HL-60/S4 treated with phorbol 12-myristate 13-acetate at 8.2 ng/mL for 4 days and 3 days (cell line): ENCODE data around the gene RPL5.
"Not testable (repeated sequence)": the region's sequence is repeated elsewhere in the genome, so short reads cannot be mapped to it uniquely, and the experiment has no call there.

Experiments used
- in situ Hi-C: fragments of 300-500 bp; cut with MboI; formaldehyde crosslinking; loops from 2 replicates; pipeline ENCODE4 v1.15.0; 2022; ENCODE audit warnings: low sequenced_read_pairs

Gene RPL5

DNA sequence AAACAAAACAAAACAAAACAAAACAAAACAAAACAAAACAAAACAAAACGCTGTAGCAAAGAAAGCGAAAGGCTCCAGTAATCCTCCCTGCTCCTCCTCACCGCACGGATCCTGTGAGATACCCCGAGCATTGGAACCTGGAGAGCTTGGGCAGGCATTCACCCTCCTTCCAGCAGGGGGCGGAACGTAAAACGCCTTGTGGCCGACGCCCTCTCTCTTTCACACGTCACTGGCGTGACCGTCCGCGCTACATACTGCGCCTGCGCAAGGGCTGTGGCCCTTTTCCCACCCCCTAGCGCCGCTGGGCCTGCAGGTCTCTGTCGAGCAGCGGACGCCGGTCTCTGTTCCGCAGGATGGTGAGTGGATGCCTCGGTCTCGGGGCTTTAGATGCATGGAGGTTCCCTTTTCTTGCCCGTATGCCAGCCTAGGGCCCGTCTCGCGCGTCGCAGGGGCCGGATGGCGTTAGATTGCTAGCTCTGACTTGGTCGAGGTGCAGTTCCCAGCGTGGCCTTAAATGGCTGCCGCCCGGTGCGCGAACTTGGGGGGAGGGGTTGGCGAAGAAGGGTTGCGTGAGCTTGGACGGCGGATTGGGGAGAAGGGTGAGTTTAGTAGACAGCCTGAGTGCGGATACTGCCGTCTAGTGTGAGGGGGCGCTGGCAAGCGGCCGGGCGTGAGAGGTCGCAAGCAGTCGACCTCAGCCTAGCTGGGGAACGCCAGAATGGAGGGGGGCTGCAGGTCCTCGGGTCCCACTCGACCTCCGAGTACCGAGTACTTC is at the start of gene RPL5:
TSS of gene RPL5 (plus strand) at position 279 of the 775 bp plus-strand sequence. CDS start at position 354, 75 bp downstream.
- in situ Hi-C loops = no loop called here

DNA sequence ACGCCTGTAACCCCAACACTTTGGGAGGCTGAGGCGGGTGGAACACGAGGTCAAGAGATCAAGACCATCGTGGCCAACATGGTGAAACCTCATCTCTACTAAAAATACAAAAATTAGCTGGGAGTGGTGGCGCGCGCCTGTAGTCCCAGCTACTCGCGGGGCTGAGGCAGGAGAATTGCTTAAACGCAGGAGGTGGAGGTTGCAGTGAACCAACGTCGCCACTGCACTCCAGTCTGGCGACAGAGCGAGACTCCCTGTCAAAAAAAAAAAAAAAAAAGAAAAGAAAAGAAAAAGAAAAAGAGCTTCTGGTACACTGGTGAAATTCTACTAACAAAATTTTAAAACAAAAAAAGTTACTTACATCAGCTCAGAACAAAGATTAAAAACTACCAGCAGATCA is 48.3 kb upstream of the RPL5 start:
- in situ Hi-C loops = not testable (repeated sequence)

- in situ Hi-C loops = no loop called here
Observed at GRCh38 chr1:92784021-92784638, 47.7 kb upstream of the RPL5 start.

DNA sequence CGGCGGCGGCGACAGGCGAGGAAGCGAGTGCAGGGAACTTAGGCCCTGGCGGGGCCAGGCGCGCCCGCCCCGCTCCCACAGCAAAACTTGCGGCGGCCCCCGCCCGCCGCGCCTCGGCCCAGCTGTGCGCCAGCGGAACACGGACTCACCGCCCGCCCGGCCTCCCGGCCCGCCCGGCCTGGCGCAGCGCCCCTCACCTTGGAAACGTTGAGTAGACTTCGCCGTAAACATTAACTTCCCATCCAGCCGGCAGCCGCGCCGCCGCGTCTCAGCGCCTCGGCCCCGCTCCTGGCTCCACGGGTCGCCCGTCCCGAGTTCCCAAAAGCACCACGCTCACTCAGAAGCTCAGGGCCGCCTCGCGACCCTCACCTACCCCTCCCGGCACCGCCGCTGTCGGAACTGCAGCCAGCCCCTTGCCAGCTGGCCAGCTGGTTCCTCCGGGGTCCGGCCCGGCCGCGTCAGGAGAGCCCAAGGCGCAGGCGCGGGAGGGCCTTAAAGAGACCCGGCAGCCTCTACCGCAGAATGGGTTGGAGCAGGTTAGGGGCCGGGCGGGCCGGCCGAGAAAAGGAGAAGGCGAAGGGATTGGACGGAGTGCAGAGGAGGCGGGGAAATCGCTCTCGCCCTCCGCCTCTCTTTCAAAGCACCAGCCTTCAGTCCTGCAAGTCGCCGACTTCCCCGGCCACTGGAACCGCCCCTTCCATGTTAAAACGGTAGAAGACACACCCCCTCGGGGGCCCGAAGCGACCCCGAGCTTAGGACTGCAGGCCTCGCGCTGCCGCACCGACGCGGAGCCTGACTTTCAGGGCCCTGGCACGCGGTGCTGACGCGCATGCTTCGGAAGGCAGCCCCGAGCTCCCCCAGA is 47.0 kb upstream of the RPL5 start, which contains the start of gene EVI5:
TSS of gene EVI5 (minus strand) at position 470 of the 862 bp plus-strand sequence. CDS start 48,562 bp downstream, outside the sequence.
- in situ Hi-C loops = no loop called here

DNA sequence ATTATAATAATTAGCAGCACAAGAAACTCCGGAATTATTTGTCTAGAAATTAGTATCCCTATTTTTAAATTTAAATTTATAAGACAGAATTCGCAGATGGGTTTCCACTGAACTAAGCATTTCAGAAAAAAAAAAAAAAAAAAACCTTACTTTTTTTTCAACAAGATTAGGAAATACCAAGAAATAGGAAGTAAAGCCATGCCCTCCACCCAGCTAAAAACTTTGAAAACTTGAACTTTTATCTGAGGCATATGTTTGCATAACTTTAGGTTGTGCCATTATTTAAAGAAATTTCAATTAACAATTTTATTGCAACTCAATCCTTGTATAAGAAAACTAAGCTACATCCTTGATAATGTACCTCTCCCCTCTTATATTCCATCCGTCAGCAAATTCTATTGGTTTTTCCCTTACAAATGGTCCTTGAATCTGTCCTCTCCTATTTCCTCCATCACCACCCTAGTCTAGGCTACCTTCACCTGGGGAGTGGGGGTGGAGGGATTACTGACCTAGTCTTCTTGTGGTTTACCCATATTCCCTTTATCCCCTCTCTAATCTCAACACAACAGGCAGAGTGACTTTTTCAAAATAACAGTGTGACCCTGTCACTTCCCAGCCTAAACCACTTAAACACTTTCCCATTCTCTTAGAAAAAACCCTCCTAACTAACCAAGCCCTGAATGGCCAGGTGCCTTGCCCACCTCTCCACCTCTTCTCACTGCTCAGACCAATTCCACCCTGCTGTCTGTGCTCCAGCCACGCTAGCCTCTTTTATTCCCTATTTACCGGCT is 45.5 kb upstream of the RPL5 start:
- in situ Hi-C loops = no loop called here

- in situ Hi-C loops = no loop called here
Observed at GRCh38 chr1:92790081-92790480, 41.8 kb upstream of the RPL5 start.

GRCh38 chr1:92790867-92791266 is 41.0 kb upstream of the RPL5 start:
- in situ Hi-C loops = no loop called here

DNA sequence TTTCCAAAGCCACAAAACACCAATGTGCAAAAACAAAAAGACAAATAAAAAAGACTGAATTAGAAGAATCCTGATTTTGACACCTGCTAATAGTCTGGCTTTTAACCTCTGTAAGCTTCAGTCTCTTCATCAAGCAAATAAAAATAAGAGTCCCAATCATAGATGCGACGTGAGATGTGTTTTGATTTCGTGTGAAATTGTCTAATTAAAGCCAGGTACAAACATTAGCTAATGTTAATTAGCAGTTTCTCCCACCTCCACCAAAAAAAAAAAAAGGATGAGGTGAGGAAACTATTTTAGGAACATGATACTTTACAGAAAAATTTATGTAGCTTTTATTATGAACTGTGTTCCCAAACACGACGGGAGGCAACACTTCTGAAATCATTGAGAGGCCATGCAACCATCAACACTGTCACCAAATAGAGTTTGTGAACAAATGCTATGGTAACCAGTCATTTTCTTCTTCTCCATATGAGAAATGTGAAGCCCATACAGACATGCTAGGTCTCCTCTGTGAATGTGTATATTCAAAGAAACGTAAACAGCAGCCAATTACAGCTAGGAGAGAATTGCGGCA is 40.3 kb upstream of the RPL5 start:
- in situ Hi-C loops = no loop called here

DNA sequence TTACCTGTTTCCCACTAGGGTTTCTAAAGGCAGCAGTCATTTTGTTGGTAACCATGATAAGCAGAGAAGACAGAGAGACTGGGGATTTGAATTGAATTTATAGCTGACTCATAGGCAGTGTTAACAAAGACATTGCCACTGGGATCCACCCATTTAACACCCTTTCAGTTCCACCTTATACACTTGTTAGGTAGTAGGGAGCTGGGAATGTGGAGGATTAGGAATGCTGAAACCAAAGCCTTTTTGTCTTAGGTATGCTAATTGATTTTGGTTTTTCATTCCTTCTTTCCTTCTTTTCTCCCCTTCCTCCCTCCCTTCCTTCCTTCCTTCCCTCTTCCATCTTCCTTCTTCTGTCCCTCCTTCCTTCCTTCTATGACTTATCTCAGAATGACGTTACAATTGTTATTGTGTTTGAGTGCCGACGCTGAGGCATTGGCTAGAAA is 39.5 kb upstream of the RPL5 start:
- in situ Hi-C loops = no loop called here

GRCh38 chr1:92795166-92795565 is 36.7 kb upstream of the RPL5 start:
- in situ Hi-C loops = no loop called here

GRCh38 chr1:92797297-92797696 is 34.5 kb upstream of the RPL5 start:
- in situ Hi-C loops = no loop called here

DNA sequence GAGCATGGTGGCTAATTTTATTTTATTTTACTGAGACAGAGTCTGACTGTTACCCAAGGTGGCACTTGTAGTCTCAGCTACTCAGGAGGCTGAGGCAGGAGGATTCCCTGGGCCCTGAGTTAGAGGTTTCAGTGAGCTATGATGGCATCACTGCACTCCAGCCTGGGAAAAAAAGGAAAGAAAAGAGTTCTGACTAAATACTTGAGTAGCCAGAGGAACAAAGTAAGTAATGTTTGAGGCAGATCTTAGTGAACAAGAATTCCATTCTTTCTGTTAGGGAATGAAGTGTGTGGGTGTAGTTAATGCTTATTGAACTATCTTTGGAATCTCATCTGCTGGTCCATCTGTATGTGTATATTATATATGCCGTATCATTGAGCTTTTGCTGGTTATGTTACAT is 33.9 kb upstream of the RPL5 start:
- in situ Hi-C loops = no loop called here

GRCh38 chr1:92803140-92803887 is 28.5 kb upstream of the RPL5 start:
- in situ Hi-C loops = no loop called here

DNA sequence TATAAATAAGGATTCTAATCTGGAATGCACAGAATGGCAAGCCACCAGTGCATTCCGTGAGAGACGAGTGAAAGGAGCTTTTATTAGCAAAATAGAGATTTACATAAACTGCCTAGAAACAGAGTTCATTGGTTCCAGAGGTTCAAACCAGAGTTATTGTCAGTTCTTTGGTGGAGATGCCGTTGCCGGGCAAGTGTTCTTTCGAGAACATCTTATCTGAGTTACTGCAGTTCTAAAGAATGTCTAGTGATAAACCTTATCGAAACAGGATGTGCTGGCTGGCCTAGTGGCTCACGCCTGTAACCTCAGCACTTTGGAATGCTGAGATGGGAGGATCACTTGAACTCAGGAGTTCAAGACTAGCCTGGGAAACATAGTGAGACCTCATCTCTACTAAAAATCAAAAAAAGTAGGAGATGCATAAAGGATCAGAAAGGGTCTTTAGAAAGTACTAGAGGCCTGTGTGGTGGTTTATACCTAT is 27.1 kb upstream of the RPL5 start:
- in situ Hi-C loops = no loop called here

DNA sequence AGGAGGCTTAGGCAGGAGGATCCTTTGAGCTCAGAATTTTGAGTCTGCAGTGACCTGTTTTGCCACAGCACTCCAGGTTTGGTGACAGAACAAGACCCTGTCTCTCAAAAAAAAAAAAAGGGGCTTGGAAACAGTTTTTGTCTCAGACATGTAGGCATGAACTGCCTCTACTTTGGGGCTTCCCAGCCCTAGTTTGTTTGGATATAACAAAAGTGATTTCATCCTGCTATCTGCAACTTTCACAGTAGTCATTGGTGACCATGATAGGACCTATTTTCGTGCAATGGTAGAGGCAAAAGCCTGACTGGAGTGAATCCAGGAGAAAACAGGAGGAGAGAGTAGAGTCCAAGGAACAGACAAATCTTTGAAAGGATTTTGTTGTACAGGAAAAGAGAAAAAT is 26.6 kb upstream of the RPL5 start:
- in situ Hi-C loops = no loop called here

DNA sequence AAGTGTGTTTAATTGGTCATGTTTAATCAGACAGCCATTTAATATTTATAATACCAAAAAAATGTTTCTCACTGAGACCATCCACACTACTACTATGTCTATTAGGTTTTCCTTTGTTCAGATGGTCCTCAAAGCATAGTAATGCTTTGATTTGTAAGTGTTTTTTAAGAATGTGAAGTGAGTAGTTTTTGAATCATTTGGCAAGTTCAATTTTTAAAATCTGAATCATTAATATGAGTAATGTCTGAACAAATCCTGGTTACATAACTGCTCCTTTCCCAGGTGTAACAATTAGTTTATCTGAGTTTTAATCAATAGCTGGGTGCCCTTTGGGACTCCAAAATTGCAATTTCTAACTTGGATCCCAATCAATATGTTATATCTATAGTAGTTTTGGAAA is 23.5 kb upstream of the RPL5 start:
- in situ Hi-C loops = no loop called here

- in situ Hi-C loops = no loop called here
Observed at GRCh38 chr1:92816732-92817131, 15.1 kb upstream of the RPL5 start.

GRCh38 chr1:92817137-92817697 is 14.6 kb upstream of the RPL5 start:
- in situ Hi-C loops = no loop called here
